HL-60 (cell line): ENCODE measurements around the gene SERPINA4.

Experiments used
- DNase-seq, 2 experiments: peaks; one replicate each; pipeline ENCODE4 v3.0.0-alpha.2; 2010 to 2020; ENCODE audit warnings: low read depth in 1 of 2, low spot score in 1 of 2
- H3K27ac ChIP-seq: fragments of 250-450 bp; sonication (Bioruptor Pico); replicated peaks from 2 replicates; pipeline ENCODE4 v1.5.1; 2020; ENCODE audit warnings: mild to moderate bottlenecking, moderate library complexity
- H3K27me3 ChIP-seq: fragments of 250-450 bp; sonication (Bioruptor Pico); 2 replicates; pipeline ENCODE4 v1.5.1; 2021; ENCODE audit warnings: mild to moderate bottlenecking, moderate library complexity; ENCODE audit not compliant: insufficient read depth, poor library complexity, severe bottlenecking
- H3K4me3 ChIP-seq: replicated peaks from 2 replicates; pipeline ENCODE4 v1.5.1; 2011; ENCODE audit warnings: mild to moderate bottlenecking, control low read depth, low read length; ENCODE audit not compliant: insufficient read depth
- CTCF ChIP-seq: IDR thresholded peaks from one replicate; pipeline ENCODE4 v1.5.1; 2011; ENCODE audit warnings: low read length, control low read depth, inconsistent platforms; ENCODE audit not compliant: insufficient read depth
- GABPA ChIP-seq: IDR thresholded peaks from 2 replicates; pipeline ENCODE4 v1.6.1; 2012; ENCODE audit warnings: low read depth
- POLR2AphosphoS5 ChIP-seq: IDR thresholded peaks from 2 replicates; pipeline ENCODE4 v1.6.1; 2012; ENCODE audit warnings: low read depth
- REST ChIP-seq: IDR thresholded peaks from 2 replicates; pipeline ENCODE4 v1.6.1; 2012; ENCODE audit warnings: low read depth; ENCODE audit not compliant: insufficient replicate concordance
- SPI1 ChIP-seq: IDR thresholded peaks from 2 replicates; pipeline ENCODE4 v1.6.1; 2012; ENCODE audit warnings: low read depth, mild to moderate bottlenecking, borderline replicate concordance

The SERPINA4 gene

DNA sequence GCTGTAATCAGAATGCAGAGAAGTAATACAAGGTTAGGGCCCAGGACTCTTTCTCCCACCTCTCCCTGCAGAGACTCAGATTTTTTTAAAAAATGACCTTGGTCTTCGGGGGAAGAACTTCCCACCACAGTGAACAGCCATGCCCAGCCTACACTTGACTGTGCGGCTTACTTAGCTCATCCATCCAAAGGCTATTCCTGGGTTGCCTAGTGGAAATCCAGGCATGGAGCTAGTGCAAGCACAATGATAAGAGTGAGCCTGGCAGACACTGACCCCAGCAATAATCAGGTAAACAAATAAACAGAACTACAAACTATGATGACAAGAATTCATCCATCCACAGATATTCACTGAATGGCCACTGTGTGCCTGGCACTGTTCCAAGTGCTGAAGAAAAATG lies 34.7 kb downstream of the SERPINA4 start:
- TF ChIP-seq REST = no peak
- no peak for TF ChIP-seq POLR2AphosphoS5
- TF ChIP-seq GABPA = no peak
- no peak for TF ChIP-seq SPI1
- TF ChIP-seq CTCF = no peak
- Histone ChIP-seq H3K4me3 (no peak overlapping the region), H3K27me3 (no peaks in the 10 kb centered on the region), H3K27ac (no peak overlapping the region)
- no peak for DNase-seq

- no peak overlapping the region for H3K27ac ChIP-seq
- H3K4me3 ChIP-seq = no peak overlapping the region
- H3K27me3 ChIP-seq = no peaks in the 10 kb centered on the region
Observed at GRCh38 chr14:94596361-94596760, 35.1 kb downstream of the SERPINA4 start.

GRCh38 chr14:94597788-94598187 lies 36.5 kb downstream of the SERPINA4 start:
- H3K27me3 ChIP-seq = no peaks in the 10 kb centered on the region
- no peak overlapping the region for H3K27ac ChIP-seq
- TF ChIP-seq REST (no peak), GABPA (no peak), CTCF (no peak), POLR2AphosphoS5 (no peak), SPI1 (no peak)
- no peak overlapping the region for H3K4me3 ChIP-seq
- DNase-seq = no peak

More at GRCh38 chr14:94596361-94596760, 35.1 kb downstream of the SERPINA4 start:
- no peak for DNase-seq
- no peak for TF ChIP-seq SPI1
- TF ChIP-seq GABPA = no peak
- TF ChIP-seq POLR2AphosphoS5 = no peak
- TF ChIP-seq CTCF = no peak
- no peak for TF ChIP-seq REST
